NT2/D1 (cell line): Measurements from ENCODE around the gene PARP11.

ENCODE experiments used
- YY1 ChIP-seq: IDR thresholded peaks from 2 replicates; pipeline ENCODE4 v1.6.1; 2011; ENCODE audit not compliant: insufficient read length, insufficient read depth
- ZNF274 ChIP-seq: IDR thresholded peaks from 2 replicates; pipeline ENCODE4 v1.6.1; 2011; ENCODE audit warnings: mild to moderate bottlenecking, low read depth, low read length

DNA sequence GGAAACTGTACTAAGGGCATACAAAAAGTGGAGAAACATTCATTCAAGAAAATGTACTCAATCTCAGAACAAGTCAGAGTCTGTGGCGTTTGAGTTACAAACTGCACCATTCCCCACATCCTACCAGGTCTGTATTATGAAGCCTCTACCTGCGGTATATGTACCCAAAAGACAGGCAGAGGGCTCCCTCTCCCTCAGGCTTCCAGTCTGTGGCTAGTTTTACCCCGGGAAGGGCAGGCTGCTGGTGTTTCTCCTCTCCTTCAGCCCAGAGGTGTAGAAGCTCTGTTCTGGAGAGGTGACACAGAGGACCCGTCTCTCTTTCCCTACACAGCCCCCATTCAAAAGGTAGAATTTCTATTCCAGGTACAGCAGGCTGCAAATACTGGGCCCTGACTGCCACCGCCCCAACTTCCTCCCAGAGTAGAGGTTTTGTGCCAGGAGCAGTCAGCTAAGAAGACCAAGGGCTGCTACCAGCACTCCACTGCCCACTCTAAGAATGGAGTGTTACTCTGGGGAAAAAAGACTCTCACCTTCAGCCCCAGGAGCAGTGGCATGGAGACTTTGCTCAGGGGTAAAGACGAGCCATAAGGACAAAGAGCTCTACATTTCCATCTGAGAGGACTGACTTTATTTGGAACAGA, 39.4 kb downstream of the PARP11 start:
- TF ChIP-seq ZNF274 = no peak
- TF ChIP-seq YY1 = no peak
